Activated T-helper 1 cell treated with anti-CD3 and anti-CD28 coated beads, Interleukin-12 subunit alpha, Interleukin-12 subunit beta, Interleukin-2, Interleukin-4 antibody, amounts not matched to agents 30 ng/mL and 10 ng/mL and 1 ng/mL, durations not matched to agents 14 hours and 24 hours and 36 hours (primary cell): ENCODE measurements around the gene SLC13A5. TPM values are rescaled to one million over a fixed set of nuclear protein-coding genes. Genes with fewer than 3 reads are reported as not detected.

Source experiments
- total RNA-seq: library from RNA; stranded (reverse); gene quantifications from 2 replicates; pipeline ENCODE4 v1.2.3, GENCODE V29; 2022

Gene SLC13A5
- total RNA-seq, 1 donor from 2014 or later = not detected

Other genes with a start within 250 kb of the SLC13A5 start
- 0.65 and 0.81 TPM in 2 replicates for gene PITPNM3, start 156.8 kb downstream of the SLC13A5 start, total RNA-seq
- 18.2 and 22.2 TPM in 2 replicates for gene KIAA0753, start 72.7 kb downstream of the SLC13A5 start, total RNA-seq
- gene TXNDC17, start 72.3 kb downstream of the SLC13A5 start, total RNA-seq = 94.0 and 95.2 TPM in 2 replicates
- 24.3 and 28.4 TPM in 2 replicates for gene MED31, start 61.8 kb downstream of the SLC13A5 start, total RNA-seq
- 1.6 and 1.7 TPM in 2 replicates for gene C17orf100, start 61.6 kb downstream of the SLC13A5 start, total RNA-seq
- 41.7 and 45.7 TPM in 2 replicates for gene XAF1, start 42.7 kb upstream of the SLC13A5 start, total RNA-seq
- gene FBXO39, start 62.8 kb upstream of the SLC13A5 start, total RNA-seq = 0.29 TPM in 1 of 2 replicates, not detected in the other
- gene TEKT1, start 118.4 kb upstream of the SLC13A5 start, total RNA-seq = not detected in 2 replicates